NCI-H510A (cell line): ENCODE results near the gene DNAH12.

Experiments
- DNase-seq: peaks from one replicate; lab custom pipeline; 2025; lab: John Stamatoyannopoulos, UW

Gene DNAH12

GRCh38 chr3:57544181-57545125 lies at the start of gene DNAH12:
Gene DNAH12, minus strand, starts transcription at chr3:57544344. Its CDS starts 1,474 bp downstream, at chr3:57542870.
- peak; percentile 45 for DNase-seq

DNA sequence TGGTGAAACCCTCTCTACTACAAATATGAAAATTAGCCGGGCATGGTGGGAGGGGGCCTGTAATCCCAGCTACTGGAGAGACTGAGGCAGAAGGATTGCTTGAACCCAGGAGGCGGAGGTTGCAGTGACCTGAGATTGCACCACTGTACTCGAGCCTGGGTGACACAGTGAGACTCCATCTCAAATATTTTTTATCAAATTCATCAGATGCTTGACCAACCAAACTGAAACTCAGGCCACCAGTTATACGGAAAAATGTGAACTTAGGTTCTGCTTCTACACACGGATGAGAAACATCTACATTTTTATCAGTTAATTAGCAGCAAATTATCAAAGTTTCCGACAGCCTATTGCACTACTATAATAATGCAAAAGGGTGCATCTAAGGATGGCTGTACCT lies 48.2 kb upstream of the DNAH12 start:
- DNase-seq: no peak

DNA sequence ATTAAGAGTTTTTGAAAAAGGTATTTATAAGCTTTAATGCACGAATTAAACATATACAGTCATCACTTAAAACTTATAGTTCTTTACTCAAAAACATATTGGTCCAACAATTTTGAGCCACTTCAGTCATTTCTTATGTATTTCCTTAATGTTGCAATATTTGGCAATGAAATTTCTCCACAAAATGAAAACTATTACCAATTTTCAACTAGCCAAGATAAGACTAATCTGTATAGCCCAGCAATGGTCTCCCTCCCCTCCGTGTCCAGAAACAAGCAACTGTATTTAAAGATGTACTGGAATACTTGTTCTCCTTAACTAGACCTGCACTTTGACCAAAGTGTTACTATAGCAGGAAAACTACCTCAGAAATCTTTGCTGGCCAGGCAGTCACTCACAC lies 43.8 kb upstream of the DNAH12 start:
- no peak for DNase-seq

DNA sequence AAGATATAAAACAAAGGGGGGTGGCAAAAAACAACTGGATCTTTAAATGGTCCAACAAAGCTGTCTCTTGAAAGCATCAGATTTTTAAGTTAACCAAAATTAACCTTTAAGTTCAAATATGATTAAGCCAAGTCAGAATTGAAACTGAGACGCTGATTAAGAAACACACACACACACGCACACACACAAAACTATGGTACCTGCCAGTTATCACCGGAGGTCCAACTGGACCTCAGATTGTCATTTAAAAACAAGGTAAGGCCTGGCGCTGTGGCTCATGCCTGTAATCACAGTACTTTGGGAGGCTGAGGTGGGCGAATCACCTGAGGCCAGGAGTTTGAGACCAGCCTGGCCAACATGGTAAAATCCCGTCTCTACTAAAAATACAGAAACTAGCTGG lies 42.6 kb upstream of the DNAH12 start:
- no peak for DNase-seq

- no peak for DNase-seq
Observed at GRCh38 chr3:57583544-57583943, 39.4 kb upstream of the DNAH12 start.

- no peak for DNase-seq
Observed at GRCh38 chr3:57582474-57583168, 38.5 kb upstream of the DNAH12 start.

DNA sequence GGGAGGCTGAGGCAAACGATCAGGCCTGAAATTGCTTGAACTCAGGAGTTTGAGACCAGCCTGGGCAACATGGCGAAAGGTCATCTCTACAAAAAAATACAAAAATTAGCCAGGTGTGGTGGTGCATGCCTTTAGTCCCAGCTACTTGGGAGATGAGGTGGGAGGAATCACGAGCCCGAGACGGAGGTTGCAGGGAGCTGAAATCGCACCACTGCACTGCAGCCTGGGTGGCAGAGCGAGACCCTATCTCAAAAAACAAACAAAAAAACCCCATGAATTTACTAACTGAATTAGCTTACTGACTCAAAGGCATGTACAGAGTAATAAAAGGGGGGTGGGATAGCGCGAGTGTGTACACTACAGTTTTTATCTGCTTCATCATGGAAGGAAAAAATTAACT lies 33.7 kb upstream of the DNAH12 start:
- DNase-seq: no peak

- no peak for DNase-seq
Observed at GRCh38 chr3:57575966-57576626, 32.0 kb upstream of the DNAH12 start.

DNA sequence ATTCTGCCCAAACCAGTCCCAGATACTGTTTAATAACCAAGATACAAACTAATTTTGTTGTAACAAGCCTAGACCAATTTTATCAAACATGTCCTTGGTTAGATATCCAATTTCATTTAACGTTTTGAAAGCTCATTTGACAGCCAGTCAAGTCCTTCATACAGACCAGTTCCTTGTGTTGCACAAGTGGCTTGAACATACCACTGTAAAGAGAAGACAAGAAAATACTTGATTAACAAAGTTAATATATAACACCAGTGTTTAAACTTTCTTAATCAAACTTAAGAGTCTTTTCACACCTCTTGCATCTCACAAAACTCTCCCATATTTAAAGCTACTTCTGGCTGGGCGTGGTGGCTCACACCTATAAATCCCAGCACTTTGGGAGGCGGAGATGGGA lies 28.0 kb upstream of the DNAH12 start:
- DNase-seq: no peak

DNA sequence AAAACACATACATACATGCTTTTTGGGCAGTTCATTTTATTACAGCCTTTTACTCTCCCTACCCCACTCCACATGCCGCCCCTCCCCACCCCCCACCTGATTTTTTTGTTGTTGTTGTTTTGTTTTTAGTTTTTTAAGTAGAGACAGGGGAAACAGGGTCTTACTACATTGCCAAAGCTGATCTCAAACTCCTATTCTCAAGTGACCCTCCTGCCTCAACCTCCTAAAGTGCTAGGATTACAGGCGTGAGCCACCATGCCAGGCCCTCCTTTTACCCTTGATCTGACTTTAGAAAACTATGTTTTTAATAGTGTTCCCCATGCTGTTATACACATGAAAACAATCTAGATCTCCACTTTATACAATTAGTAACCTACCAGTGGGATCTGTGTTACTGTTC lies 26.7 kb upstream of the DNAH12 start:
- no peak for DNase-seq

GRCh38 chr3:57569859-57570450 lies 25.8 kb upstream of the DNAH12 start:
- DNase-seq: no peak

DNA sequence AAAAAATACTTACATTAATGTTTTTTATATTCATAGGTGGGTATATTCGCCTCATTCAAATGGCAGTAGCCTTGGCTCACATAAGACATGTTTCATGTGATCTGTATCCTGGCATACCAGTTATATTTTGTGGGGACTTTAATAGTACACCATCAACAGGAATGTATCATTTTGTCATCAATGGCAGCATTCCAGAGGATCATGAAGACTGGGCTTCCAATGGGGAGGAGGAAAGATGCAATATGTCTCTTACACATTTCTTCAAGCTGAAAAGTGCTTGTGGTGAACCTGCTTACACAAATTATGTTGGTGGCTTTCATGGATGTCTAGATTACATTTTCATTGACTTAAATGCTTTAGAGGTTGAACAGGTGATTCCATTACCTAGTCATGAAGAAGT lies 15.4 kb upstream of the DNAH12 start:
- no peak for DNase-seq

DNA sequence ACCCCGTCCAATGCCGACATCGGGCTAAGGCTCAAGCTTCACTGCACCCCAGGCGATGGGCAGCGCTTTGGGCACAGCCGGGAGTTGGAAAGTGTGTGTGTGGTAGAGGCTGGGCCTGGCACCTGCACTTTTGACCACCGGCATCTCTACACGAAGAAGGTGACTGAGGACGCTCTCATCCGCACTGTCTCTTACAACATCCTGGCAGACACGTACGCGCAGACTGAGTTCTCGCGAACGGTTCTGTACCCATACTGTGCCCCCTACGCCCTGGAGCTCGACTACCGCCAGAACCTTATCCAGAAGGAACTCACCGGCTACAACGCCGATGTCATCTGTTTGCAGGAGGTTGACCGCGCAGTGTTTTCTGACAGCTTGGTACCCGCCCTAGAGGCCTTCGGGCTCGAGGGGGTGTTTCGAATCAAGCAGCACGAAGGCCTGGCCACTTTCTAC lies 13.0 kb upstream of the DNAH12 start:
- DNase-seq: no peak

GRCh38 chr3:57556459-57557084 lies 12.4 kb upstream of the DNAH12 start:
- DNase-seq: no peak

DNA sequence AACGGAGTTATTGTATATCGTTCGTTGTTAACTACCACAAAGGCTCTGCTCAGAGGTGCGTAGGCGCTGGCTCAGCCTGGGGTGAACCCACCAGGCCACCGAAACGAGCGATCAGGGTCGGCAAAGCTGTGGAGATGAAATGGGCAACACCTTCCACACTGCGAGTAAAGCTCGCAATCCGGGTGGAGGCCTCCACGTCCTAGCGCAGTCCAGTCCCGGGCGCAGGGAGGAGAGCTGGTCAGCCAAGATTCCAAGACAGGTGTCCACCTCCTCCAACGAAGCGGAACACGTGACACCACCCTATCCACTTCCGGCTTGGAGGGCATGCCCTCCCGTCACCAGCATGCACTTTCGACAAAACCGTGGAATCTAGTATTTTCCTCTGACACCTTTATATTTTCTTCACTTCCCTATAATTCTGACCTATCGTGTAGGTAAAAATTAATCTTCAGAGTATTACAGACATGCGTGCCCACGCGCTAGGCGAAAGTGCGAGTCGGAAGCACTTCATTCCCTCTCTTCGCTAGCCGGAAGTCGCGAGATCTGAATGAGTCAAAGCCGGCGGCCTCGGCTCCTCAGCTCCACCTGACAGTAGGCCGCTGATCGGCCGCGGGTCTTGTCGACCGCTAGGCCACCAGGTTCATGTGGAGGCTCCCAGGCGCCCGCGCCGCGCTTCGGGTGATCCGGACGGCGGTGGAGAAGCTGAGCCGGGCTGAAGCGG lies 11.8 kb upstream of the DNAH12 start, which contains the start of gene PDE12:
PDE12 (plus strand) TSS at position 537 of the 721 bp plus-strand sequence; CDS start at position 643, 106 bp downstream.
- DNase-seq: peak; percentile 71

DNA sequence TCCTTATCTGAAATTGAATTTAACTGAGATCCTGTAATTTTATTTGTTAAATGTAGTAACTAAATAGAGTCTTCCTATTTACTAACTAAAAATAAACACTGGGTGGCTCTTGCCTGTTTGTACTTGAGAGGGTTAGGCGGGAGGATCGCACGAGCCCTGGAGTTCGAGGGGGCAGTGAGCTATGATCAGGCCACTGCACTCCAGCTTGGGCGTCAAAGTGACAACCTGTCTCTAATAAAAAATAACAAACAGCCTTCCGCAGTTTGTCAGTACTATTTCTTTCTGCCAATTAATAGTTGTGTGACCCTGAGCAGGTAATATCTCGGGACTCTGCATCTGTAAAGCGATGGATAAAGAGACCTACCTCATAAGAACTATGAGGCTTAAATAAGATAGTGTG lies 11.2 kb upstream of the DNAH12 start:
- no peak for DNase-seq

- DNase-seq: no peak
Observed at GRCh38 chr3:57546616-57547015, 2.5 kb upstream of the DNAH12 start.

DNA sequence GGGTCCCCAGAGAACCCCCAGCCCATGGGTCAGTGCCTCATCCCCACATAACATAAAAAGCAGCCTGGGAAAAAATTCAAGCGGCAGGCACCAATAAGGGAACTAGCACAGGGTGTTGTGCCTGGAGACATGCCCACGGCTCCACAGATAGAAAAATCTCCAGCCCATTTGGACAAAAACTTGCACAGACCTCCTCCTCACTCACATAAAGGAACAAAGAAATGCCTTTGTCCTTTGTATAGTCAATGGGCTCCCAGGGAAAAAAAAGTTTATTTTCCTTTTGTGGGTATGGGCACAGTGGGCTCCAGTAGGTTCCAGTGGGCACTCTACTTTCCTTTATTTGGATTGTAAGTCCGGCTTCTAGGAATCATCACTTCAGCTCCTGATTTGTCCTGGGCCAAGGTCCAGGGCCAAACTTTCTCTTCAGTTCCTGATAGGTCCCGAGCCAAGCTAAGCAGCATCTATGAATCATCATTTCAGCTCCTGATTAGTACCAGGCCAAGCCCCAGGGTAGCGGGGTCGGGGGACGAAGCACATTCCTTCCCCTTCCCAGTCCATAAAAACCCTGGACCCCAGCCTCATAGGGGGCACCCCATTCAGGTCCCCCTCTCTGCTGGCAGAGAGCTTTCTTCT lies 1.6 kb upstream of the DNAH12 start:
- DNase-seq: no peak

- no peak for DNase-seq
Observed at GRCh38 chr3:57538465-57538864, 5.7 kb downstream of the DNAH12 start.

DNA sequence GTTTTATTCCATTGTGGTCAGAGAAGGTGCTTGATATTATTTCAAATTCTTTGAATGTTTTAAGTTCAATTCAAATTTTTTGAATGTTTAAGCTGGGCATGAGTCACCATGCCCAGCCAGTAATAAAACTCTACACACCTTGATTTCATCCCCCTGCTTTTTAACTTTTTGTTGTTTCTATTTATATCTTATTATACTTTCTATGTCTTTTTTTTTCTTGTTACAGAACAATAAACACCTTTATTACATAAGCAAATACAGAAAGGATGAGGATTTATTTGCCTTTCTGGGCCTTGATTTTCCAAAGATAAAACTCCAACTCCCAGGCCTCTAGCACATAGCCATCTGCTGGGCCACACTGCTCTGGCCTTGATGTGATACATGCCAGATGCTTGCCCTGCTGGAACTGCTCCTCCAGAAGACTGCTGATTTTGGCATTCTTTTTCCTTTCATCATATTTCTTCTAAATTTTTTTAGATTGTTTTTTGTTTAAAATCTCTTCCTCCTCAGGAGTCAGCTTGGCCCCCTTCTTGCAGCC lies 14.0 kb downstream of the DNAH12 start:
- DNase-seq: no peak
